Midbrain (tissue), 1 donor: Measurements from ENCODE around the gene CTBS.
"Not testable (repeated sequence)": the region's sequence is repeated elsewhere in the genome, so short reads cannot be mapped to it uniquely, and the experiment has no call there.

ENCODE experiments used
- DNase-seq: peaks from one replicate; lab custom pipeline; 2025; lab: John Stamatoyannopoulos, UW

CTBS gene, protein sequence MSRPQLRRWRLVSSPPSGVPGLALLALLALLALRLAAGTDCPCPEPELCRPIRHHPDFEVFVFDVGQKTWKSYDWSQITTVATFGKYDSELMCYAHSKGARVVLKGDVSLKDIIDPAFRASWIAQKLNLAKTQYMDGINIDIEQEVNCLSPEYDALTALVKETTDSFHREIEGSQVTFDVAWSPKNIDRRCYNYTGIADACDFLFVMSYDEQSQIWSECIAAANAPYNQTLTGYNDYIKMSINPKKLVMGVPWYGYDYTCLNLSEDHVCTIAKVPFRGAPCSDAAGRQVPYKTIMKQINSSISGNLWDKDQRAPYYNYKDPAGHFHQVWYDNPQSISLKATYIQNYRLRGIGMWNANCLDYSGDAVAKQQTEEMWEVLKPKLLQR

DNA sequence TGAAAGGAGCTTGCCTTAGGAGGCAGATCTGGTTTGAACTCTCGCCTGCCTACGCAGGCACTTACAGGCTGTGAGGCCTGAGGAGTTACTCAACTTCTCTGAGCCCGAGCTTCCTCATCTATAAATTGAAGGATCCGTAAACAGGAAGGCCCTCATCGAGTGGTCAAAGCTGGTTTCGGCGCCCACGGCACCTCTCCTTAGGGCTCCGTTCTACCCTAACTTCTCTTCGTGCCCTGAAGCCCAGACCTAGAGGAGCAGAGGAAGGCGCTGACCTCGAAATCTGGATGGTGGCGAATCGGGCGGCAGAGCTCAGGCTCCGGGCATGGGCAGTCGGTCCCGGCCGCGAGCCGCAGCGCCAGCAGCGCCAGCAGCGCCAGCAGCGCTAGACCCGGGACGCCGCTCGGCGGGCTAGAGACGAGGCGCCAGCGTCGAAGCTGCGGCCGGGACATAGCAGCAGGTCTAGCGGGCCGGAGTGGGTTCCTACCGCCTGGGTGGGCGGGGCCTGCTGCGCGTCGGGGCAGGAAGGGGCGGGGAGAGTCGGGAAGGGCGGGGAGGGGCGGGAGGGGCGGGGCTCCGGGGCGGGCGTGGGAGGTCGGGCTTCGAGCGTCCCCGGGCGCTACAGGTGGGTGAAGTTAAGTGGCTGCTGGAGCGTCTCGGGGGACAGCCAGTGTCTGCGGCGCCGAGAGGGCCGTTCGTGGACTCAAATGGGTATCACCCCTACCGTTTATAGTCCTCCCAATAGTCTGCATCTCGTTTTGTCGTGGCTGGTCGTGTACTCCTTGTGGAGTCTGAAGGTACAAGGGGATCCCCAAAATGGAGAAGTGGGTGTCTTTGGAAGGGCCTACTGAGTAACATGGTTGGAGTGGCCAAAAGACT lies at the start of gene CTBS:
Gene CTBS (minus strand): TSS at position 474 of the 876 bp plus-strand sequence. CDS start 25 bp downstream, at position 449.
- peak; percentile 84 for DNase-seq

GRCh38 chr1:84621553-84621952 lies 47.3 kb upstream of the CTBS start:
- no peak for DNase-seq

DNA sequence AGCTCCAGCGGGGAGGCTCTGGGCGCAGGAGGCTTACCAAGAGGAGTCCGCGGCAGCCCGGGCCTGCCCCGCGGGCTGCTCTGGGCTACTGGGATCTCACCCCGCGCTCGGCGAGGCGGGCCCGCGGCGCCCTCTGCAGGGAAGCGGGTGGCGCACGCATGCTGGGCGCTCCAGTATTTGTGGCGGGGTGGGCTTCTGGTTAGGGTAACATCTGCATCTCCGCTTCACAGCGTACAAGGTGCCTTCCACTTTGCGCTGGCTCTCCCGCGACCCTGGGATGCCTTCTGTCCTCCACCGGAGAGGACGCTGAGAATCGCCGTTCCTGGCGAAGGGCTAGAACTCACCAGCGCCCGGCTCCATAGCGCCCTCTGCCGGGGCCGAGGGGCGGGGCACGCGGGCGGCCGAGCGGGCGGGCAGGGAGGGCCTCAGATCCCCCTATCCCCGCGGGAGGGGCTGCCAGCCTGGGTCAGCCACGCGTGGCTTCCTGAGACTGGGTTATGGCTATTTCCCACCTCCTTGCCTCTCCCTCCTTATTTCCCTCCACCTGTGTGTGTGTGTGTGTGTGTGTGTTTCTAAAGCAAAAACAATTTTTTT lies 46.6 kb upstream of the CTBS start:
- peak; percentile 85 for DNase-seq

DNA sequence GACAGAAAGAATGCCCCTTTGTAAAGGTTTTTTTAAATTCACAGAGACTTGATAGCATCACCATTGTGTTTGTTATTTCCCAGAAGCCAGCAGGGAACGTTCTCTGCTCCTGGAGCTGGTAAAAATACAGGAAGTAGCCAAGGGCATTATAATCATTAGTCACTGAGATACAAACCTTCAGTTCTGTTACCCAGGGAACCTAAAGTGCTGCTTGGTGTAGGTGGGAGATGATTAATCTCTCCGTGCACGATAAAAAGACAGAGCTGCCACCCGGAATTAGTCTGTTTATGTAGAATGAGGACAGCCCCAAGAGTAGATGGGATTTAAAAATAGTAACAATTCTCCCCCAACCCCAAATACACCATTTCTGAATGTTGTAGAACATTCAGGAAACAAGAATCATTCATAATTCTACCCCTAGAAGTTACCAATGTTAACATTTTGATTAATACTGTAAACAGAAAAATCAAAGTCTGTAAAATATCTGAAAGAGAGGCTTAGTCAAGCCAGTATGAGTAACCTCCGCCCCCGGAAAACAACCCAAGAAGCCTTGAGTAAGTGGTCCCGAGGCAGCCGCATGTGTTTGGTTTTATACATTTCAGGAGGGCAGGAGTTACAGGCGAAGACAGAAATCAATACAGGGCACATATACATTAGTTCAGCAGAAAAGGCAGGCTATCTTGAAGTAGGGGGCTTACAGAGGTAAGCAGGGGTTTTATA lies 45.3 kb upstream of the CTBS start:
- peak; percentile 65 for DNase-seq

- no peak for DNase-seq
Observed at GRCh38 chr1:84617349-84617748, 43.1 kb upstream of the CTBS start.

DNA sequence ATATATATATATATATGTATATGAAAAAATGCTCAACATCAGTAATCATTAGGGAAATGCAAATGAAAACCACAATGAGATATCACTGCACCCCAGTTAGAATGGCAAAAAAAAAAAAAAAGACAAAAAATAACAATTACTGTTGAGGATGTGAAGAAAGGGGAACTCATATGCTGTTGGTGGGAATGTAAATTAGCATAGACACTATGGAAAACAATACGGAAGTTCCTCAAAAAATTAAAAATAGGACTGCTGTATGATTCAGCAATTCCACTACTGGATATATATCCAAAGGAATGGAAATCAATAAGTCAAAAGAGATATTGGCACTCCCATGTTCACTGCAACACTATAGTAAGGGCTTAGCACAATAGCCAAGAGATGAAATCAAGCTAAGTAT lies 41.5 kb upstream of the CTBS start:
- DNase-seq: no peak

GRCh38 chr1:84613887-84614286 lies 39.6 kb upstream of the CTBS start:
- no peak for DNase-seq

DNA sequence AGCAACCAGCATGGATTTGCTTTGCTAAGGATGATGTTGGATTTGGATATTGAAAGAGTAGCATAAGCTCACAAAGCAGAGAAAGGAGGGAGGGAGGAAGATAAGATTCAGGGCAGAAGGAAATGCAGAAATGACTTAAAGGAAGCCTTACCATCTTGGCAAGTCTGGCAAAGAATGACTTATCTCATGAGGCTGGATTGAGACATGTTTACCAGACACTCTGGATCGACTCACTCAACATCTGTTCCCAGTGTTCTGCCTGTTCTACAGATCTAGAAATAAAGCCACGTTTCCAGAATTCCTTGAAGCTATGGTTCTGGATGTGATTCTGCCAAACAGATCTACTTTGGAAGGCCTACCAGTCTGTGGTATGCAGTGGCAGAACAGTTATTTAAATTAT lies 38.8 kb upstream of the CTBS start:
- no peak for DNase-seq

DNA sequence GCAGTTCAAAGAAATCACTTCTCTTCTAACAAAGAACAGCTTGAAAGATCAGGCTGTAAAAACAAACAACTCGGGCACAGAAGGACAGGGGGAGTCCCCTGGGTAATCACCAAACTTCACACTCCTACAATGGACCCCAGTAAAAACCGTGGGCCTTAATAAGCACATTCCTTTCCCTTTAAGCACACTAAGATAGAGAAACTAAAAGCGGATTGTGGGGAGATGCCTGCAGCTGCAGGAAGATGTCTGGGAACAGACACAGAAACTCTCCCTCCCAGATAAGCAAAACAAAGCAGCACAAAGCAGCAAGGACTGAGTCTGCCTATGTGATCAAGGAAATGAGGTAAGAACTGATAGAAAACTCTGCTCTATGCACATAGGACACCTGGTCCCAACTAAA lies 37.6 kb upstream of the CTBS start:
- DNase-seq: no peak

- no peak for DNase-seq
Observed at GRCh38 chr1:84611091-84611490, 36.9 kb upstream of the CTBS start.

GRCh38 chr1:84606977-84607376 lies 32.7 kb upstream of the CTBS start:
- DNase-seq: no peak

- no peak for DNase-seq
Observed at GRCh38 chr1:84605157-84605556, 30.9 kb upstream of the CTBS start.

DNA sequence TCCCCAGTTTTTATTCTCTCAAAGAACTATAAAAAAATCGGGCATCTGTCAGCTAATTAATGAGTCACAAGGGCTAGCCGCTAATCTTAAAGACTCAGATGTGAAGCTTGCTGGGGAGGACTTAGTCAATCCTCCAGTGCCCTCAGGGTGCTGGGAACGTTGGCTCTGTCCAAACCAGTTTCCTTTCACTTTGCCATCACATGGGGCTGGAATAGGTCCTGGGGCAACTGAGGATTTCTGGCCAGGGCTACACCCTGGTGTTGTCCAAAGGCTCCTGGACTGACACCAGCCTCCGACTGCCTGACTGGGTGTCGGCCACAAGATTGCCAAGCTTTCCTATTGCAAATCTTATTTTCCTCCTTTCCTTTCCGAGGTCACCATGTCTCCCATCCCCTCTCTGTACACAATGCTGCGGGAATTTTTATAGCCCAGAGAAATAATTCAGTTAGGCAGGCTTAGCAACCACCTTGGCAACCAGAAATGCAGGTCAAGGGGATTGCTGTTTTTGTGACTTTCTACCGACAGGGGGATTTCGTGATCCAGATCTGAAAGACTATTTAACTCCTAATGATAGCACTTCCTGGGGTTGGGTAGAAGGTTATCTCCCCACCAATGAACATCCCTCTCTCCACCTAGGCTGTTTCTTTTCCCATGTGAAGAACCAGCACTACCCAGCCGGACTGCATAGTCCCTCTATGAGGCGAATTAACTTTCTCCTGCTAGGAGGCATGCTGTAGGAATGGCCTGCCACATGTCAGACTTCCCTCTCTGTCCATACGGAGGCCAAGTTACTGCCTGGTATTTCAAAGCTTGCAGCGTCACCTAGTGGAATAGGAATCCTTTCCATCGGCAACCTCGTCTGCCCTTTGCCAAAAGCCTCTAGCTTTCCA lies 29.9 kb upstream of the CTBS start:
- DNase-seq: no peak

DNA sequence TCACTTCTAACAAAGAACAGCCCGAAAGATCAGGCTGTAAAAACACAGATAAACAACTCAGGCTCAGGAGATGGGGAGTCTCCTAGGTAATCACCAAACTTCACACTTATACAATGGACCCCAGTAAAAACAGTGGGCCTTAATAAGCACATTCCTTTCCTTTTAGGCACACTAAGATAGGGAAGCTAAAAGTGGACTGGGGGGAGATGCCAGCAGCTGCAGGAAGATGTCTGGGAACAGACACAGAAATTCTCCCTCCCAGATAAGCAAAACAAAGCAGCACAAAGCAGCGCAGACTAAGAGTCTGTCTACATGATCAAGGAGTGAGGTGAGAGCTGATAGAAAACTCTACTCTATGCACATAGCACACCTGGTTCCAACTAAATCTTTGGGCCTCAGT lies 29.0 kb upstream of the CTBS start:
- no peak for DNase-seq

DNA sequence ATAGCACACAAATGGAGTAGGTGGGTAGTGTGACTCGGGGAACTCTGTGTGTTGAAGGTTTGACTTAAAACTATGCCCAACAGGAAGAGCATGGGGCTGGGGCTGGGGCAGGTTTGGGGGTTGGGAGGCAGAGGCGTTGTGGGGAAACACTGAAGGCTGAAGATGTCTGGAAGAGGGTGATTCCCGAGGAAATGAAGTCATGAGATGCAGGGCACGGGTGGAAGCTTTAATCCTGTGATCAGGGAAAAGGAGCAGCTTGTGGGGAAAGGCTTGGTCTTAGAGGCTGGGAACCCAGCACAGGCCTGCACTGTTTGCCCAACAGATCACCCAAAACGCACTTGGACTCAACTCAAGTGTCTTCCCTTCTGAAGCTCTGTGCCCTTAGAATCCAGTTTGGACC lies 26.6 kb upstream of the CTBS start:
- no peak for DNase-seq

GRCh38 chr1:84598846-84599741 lies 24.9 kb upstream of the CTBS start:
- DNase-seq: no peak

GRCh38 chr1:84598418-84598817 lies 24.2 kb upstream of the CTBS start:
- no peak for DNase-seq

GRCh38 chr1:84597011-84597410 lies 22.8 kb upstream of the CTBS start:
- DNase-seq: no peak

DNA sequence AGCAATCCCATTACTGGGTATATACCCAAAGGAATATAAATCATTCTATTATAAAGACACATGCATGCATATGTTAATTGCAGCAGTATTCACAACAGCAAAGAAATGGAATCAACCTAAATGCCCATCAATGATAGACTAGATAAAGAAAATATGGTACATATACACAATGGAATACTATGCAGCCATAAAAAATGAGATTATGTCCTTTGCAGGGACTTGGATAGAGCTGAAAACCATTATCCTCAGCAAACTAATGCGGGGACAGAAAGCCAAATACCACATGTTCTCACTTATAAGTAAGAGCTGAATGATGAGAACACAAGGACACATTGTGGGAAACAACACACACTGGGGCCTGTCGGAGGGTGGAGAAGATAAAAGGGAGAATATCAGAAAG lies 20.7 kb upstream of the CTBS start:
- not testable (repeated sequence) for DNase-seq

DNA sequence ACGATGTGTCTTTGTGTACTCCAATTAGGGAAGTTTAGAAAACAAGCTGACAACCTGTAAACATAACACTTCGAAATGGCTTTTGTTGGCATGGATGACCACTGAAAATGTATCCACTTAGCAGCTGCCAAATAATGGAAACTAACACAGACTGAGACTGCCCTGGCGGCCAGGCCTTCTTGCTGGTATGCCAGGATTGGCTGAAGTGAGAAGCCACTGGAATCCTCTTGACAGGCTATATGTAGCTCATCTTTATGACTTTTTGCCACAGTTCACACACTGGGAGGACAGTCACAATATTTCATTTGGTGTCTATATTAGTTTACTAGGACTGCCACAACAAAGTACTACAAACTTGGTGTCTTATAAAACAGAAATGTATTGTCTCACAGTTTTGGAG lies 12.9 kb upstream of the CTBS start:
- DNase-seq: no peak
